ENCODE data around the gene DDX11. TPM values are rescaled to one million over a fixed set of nuclear protein-coding genes. Genes with fewer than 3 reads are reported as not detected.
"Not testable (repeated sequence)": the region's sequence is repeated elsewhere in the genome, so short reads cannot be mapped to it uniquely, and the experiment has no call there.

Gene DDX11
- total RNA-seq, 1 donor from 2014 or later = 24.5 TPM

DNA sequence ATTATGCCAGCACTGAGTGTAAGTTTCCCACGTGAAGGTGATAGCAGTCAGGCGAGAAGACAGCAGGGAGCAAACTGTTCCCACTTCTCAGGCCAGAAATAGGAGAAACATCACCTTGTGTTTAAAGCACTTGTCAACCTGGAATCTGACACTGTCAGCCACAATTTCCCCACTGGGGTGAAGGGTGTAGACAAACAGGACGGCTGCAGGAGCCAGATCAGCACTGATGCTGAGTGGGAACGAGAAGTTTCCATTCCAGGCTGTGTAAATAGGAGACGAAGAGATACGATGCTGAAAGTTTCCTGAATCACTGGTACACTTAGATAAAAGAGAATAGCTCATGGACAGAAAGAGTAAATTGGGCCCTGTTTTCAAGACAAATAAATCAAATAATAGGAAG lies 71.6 kb downstream of the DDX11 start:
- H3K4me3 ChIP-seq (ENCODE audit: low read length in 3 of 3); H3K9me3 ChIP-seq (ENCODE audit: control insufficient read depth in 3 of 3, low read length in 3 of 3); H3K27me3 ChIP-seq (ENCODE audit: control insufficient read depth in 3 of 3, insufficient read depth in 3 of 3, low read length in 3 of 3); H3K4me1 ChIP-seq (ENCODE audit: control insufficient read depth in 3 of 3, insufficient read depth in 3 of 3, low read length in 3 of 3); H3K36me3 ChIP-seq (ENCODE audit: control insufficient read depth in 3 of 3, insufficient read depth in 3 of 3, low read length in 3 of 3); H3K27ac ChIP-seq (ENCODE audit: low read depth, low read length); H3K9ac ChIP-seq (ENCODE audit: low read depth in 1 of 3, low read length in 3 of 3): not testable (repeated sequence)

DNA sequence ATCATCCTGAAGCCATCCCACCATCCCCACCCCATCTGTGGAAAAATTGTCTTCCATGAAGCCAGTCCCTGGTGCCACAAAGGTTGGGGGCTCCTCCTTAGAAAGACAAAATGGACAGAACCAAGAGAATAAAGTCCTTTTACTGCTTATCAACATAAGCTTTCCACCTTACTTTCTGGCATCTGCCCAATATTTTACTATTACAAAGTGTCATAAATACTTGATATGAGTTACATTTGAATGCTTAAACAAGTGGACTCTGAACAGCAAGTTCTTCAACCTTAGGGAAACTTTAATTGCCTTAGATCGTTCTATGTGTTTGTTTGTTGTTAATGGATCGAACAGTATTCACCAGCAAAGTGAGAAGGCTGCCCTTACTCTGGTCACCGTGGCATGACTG lies 73.8 kb downstream of the DDX11 start:
- not testable (repeated sequence) for H3K4me1 ChIP-seq (ENCODE audit: control insufficient read depth in 3 of 3, insufficient read depth in 3 of 3, low read length in 3 of 3); H3K9ac ChIP-seq (ENCODE audit: low read depth in 1 of 3, low read length in 3 of 3); H3K9me3 ChIP-seq (ENCODE audit: control insufficient read depth in 3 of 3, low read length in 3 of 3); H3K36me3 ChIP-seq (ENCODE audit: control insufficient read depth in 3 of 3, insufficient read depth in 3 of 3, low read length in 3 of 3); H3K4me3 ChIP-seq (ENCODE audit: low read length in 3 of 3); H3K27me3 ChIP-seq (ENCODE audit: control insufficient read depth in 3 of 3, insufficient read depth in 3 of 3, low read length in 3 of 3); H3K27ac ChIP-seq (ENCODE audit: low read depth, low read length)

- H3K9me3 ChIP-seq (ENCODE audit: control insufficient read depth in 3 of 3, low read length in 3 of 3); H3K36me3 ChIP-seq (ENCODE audit: control insufficient read depth in 3 of 3, insufficient read depth in 3 of 3, low read length in 3 of 3); H3K9ac ChIP-seq (ENCODE audit: low read depth in 1 of 3, low read length in 3 of 3); H3K27ac ChIP-seq (ENCODE audit: low read depth, low read length); H3K4me1 ChIP-seq (ENCODE audit: control insufficient read depth in 3 of 3, insufficient read depth in 3 of 3, low read length in 3 of 3); H3K27me3 ChIP-seq (ENCODE audit: control insufficient read depth in 3 of 3, insufficient read depth in 3 of 3, low read length in 3 of 3); H3K4me3 ChIP-seq (ENCODE audit: low read length in 3 of 3): not testable (repeated sequence)
Observed at GRCh38 chr12:31150766-31151165, 77.1 kb downstream of the DDX11 start.

Small RNA genes lying within 50 kb of the gene (small RNA-seq; reads per million reads assigned to genes)
- not detected for gene RF00072

Other genes starting within 250 kb of the DDX11 start
- gene TSPAN11, start 147.1 kb upstream of the DDX11 start, total RNA-seq = 7.3 TPM